Thyroid gland (tissue), 4 donors: Measurements from ENCODE around the gene ATG5.

Experiments
- CTCF ChIP-seq, 6 experiments: fragments of 200-600 bp in 3 of 6; fragments of 450-650 bp in 3 of 6; sonication (generic) in 3 of 6; IDR thresholded peaks; one replicate each; pipeline ENCODE4 v1.5.1; 2016 to 2019; ENCODE audit warnings: antibody characterized with exemption in 6 of 6, mild to moderate bottlenecking in 2 of 6, inconsistent platforms in 1 of 6, moderate library complexity in 1 of 6
- POLR2A ChIP-seq, 2 donors: fragments of 450-650 bp; IDR thresholded peaks; one replicate each; pipeline ENCODE4 v1.6.1; 2017; ENCODE audit warnings: antibody characterized with exemption in 2 of 2, mild to moderate bottlenecking in 2 of 2, moderate library complexity in 1 of 2

DNA sequence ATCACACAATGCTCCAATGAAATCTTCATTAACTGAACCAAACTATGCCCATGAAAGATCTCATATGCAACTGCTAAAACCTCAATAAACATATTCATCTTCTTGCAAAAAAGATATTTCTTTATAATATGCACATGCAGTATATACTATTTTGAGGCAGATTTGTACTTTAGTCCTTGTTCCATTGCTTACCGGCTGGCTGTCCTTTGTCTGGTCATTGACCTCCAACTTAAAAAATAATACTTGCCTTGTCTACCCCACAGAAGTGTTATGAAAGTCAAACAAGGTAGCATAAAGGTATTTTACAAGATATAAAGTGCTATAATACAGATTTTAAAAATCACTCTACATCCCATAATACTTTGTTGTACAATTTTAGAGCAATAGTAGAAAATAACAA is 88.3 kb downstream of the ATG5 start:
- TF ChIP-seq POLR2A (IDR thresholded peaks at IDR 0.05) (no peak), CTCF (IDR thresholded peaks at IDR 0.05) (no peak)
